Esophagus muscularis mucosa (tissue), 4 donors: Measurements from ENCODE around the gene STK39. TPM values are rescaled to one million over a fixed set of nuclear protein-coding genes. Genes with fewer than 3 reads are reported as not detected.

Experiments used
- DNase-seq: peaks from one replicate; pipeline ENCODE4 v3.0.0-alpha.2; 2017; ENCODE audit errors: extremely low spot score
- H3K27ac ChIP-seq, 4 donors: fragments of 200-600 bp; sonication (generic); replicated peaks in 1 of 4; 1 replicate in 3 of 4; 2 replicates in 1 of 4; pipeline ENCODE4 v1.5.1; 2016 to 2019; ENCODE audit warnings: mild to moderate bottlenecking in 1 of 4
- H3K27me3 ChIP-seq, 4 donors: fragments of 200-600 bp; sonication (generic); one replicate each; pipeline versions ENCODE4 v1.5.1 to v1.6.0; 2016 to 2019
- H3K36me3 ChIP-seq, 4 donors: fragments of 200-600 bp; sonication (generic); one replicate each; pipeline ENCODE4 v1.5.1; 2016 to 2019
- H3K4me1 ChIP-seq, 4 donors: fragments of 200-600 bp; sonication (generic); one replicate each; pipeline ENCODE4 v1.5.1; 2016 to 2019
- H3K4me3 ChIP-seq, 4 donors: fragments of 200-600 bp; sonication (generic); 1 replicate in 2 of 4; 2 replicates in 2 of 4; pipeline ENCODE4 v1.5.1; 2016 to 2019; ENCODE audit warnings: mild to moderate bottlenecking in 4 of 4, moderate library complexity in 1 of 4
- H3K9me3 ChIP-seq, 4 donors: fragments of 200-600 bp; sonication (generic); 1 replicate in 3 of 4; 2 replicates in 1 of 4; pipeline ENCODE4 v1.5.1; 2016 to 2019
- EP300 ChIP-seq: sonication (generic); formaldehyde crosslinking; IDR thresholded peaks from one replicate; pipeline ENCODE4 v1.6.1; 2017; ENCODE audit warnings: antibody characterized with exemption
- POLR2A ChIP-seq: fragments of 450-650 bp; IDR thresholded peaks from one replicate; pipeline ENCODE4 v1.6.1; 2017; ENCODE audit warnings: antibody characterized with exemption, moderate library complexity, mild to moderate bottlenecking, low read depth
- POLR2AphosphoS5 ChIP-seq, 2 donors: sonication (generic); formaldehyde crosslinking; IDR thresholded peaks; one replicate each; pipeline ENCODE4 v1.6.1; 2017; ENCODE audit warnings: antibody characterized with exemption in 2 of 2
- WGBS: methylation state at CpG from one replicate; pipeline ENCODE4 v1.1.5; 2018; 5-methylcytosine and 5-hydroxymethylcytosine counted together
- intact Hi-C: fragments of 100-400 bp; cut with DNase I; formaldehyde crosslinking; loops from one replicate; pipeline ENCODE4 v1.15.1; 2023
- total RNA-seq, 4 donors: library from RNA; depleted of rRNA; stranded (reverse); fragments of >200 nt; gene quantifications; one replicate each; pipeline versions ENCODE4 v1.1.0 to v1.2.1, GENCODE V29; 2016
- TF ChIP-seq, protein P1 (sequence below), 3 experiments: fragments of 200-600 bp in 2 of 3; fragments of 450-650 bp in 1 of 3; sonication (generic) in 2 of 3; IDR thresholded peaks; one replicate each; pipeline ENCODE4 v1.5.1; 2017 to 2019; ENCODE audit warnings: antibody characterized with exemption in 3 of 3, mild to moderate bottlenecking in 2 of 3, moderate library complexity in 1 of 3

STK39 gene
- total RNA-seq, 4 donors from 2014 or later, result 32.5 to 49.1 (median 41.5) TPM

DNA sequence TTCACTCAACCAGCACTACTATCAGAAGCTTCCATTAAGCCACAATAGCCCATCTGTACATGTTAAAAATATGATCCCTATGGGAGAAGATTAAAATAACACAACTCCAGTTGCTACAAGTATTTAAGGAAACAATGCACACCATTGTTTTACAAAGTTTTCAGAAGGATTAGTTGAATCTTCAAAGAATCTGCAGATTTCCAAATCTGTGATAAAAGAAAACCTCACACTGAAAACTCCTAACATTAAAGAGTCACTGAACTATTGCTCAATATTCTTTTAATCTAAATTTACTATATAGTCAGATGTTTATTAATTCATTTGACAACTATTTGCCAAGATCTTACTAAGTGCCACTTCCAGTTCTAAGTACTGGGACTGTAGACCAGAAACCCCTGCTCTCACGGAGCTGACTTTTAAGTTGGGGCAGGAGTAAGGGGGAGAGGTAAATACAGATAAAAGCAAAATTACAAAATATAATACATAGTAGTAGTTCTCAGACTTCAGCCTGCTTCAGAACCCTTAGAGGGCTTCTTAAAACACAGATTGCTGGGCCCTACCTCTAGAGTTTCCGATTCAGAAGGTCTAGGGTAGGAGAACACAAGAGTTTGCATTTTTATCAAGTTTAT lies 94.4 kb downstream of the STK39 start:
- Histone ChIP-seq H3K27me3 (no peaks in the 10 kb centered on the region), H3K9me3 (no peaks in the 10 kb centered on the region), H3K4me3 (no peak overlapping the region), H3K4me1 (peaks cover 22 to 38% (median 26%) of the 10 kb centered on the region in 4 donors), H3K36me3 (no peaks in the 10 kb centered on the region), H3K27ac (no peak overlapping the region)
- intact Hi-C loops, result no loop called here
- TF ChIP-seq POLR2A, result no peak
- no peak for TF ChIP-seq EP300
- no peak for TF ChIP-seq POLR2AphosphoS5 (IDR thresholded peaks at IDR 0.05)
- TF ChIP-seq, protein P1, sequence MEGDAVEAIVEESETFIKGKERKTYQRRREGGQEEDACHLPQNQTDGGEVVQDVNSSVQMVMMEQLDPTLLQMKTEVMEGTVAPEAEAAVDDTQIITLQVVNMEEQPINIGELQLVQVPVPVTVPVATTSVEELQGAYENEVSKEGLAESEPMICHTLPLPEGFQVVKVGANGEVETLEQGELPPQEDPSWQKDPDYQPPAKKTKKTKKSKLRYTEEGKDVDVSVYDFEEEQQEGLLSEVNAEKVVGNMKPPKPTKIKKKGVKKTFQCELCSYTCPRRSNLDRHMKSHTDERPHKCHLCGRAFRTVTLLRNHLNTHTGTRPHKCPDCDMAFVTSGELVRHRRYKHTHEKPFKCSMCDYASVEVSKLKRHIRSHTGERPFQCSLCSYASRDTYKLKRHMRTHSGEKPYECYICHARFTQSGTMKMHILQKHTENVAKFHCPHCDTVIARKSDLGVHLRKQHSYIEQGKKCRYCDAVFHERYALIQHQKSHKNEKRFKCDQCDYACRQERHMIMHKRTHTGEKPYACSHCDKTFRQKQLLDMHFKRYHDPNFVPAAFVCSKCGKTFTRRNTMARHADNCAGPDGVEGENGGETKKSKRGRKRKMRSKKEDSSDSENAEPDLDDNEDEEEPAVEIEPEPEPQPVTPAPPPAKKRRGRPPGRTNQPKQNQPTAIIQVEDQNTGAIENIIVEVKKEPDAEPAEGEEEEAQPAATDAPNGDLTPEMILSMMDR (IDR thresholded peaks at IDR 0.05), result no peak
- WGBS, result 87% methylated on average over 2 of the region's 2 CpGs
- DNase-seq, result peak; percentile 39

DNA sequence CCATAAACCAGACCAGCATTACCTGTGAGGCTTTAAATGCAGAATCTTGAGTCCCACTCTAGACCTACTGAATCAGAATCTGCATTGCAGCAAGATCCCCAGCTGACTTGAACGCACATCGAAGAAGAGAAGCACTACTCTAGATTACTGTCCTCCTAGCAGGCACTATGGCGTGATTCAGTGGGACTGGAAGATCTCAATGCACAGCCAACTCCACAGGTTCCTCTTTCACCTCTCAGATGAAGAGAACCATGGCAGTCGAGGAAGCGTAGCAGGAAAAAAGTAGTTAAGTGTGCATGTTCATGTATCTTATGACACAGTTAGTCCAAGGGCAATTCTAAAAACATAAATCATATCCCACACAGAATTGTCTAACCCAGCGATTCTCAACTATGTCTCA lies 97.4 kb downstream of the STK39 start:
- DNase-seq, result peak; percentile 24
- intact Hi-C loops, result no loop called here
- Histone ChIP-seq H3K36me3 (no peaks in the 10 kb centered on the region), H3K9me3 (no peaks in the 10 kb centered on the region), H3K4me3 (no peak overlapping the region), H3K27ac (no peak overlapping the region), H3K27me3 (no peaks in the 10 kb centered on the region), H3K4me1 (peaks cover 31 to 48% (median 39%) of the 10 kb centered on the region in 4 donors)
- TF ChIP-seq POLR2AphosphoS5 (IDR thresholded peaks at IDR 0.05) (no peak), EP300 (no peak), POLR2A (no peak)
- TF ChIP-seq, protein P1 (IDR thresholded peaks at IDR 0.05), result no peak
- WGBS, result 81% methylated on average over 5 of the region's 6 CpGs

DNA sequence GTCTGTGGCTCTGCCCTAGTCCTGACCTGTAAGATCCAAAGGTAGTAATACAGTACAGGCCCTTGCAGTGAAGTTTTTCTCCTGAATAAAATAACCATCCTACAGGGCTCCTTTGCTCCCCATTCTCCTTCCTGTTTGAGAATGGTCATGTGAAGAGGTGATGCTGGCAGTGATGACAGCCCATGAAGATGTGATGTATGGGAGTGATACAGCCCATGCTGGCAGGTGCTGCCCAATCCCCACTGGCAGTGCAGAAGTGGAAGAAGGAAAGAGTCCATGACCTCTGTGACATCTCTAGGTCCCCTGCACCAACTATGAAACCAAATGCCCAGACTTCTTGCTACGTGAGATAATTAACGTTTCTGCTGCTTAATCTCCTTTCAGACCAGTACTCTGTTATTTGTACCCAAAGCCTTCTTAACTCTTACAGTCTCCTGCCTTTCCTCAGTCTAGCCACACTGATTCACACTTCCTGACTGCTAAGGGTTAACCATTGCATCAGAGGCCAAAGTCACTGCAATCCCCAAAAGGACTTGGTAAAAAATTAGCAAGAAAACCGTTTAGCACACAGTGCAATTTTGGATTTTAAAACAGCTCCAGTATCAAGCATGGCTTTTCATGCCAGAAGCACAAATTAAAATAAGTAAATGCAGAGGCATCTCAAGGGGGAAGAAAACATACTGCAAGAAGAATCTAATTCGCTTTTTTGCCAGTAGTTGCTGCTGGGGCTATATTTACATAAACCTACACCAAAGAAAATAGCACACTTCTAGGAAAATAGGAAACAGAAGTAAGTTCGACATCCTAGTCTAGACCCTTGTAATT lies 98.0 kb downstream of the STK39 start:
- WGBS, result 76% methylated on average over 5 of the region's 5 CpGs
- Histone ChIP-seq H3K9me3 (no peaks in the 10 kb centered on the region), H3K4me3 (no peak overlapping the region), H3K4me1 (peaks cover 27 to 46% (median 38%) of the 10 kb centered on the region in 4 donors), H3K27me3 (no peaks in the 10 kb centered on the region), H3K36me3 (no peaks in the 10 kb centered on the region), H3K27ac (no peak overlapping the region)
- DNase-seq, result peak; percentile 47
- TF ChIP-seq, protein P1 (IDR thresholded peaks at IDR 0.05), result no peak
- TF ChIP-seq EP300 (no peak), POLR2AphosphoS5 (IDR thresholded peaks at IDR 0.05) (no peak)
- intact Hi-C loops, result no loop called here

DNA sequence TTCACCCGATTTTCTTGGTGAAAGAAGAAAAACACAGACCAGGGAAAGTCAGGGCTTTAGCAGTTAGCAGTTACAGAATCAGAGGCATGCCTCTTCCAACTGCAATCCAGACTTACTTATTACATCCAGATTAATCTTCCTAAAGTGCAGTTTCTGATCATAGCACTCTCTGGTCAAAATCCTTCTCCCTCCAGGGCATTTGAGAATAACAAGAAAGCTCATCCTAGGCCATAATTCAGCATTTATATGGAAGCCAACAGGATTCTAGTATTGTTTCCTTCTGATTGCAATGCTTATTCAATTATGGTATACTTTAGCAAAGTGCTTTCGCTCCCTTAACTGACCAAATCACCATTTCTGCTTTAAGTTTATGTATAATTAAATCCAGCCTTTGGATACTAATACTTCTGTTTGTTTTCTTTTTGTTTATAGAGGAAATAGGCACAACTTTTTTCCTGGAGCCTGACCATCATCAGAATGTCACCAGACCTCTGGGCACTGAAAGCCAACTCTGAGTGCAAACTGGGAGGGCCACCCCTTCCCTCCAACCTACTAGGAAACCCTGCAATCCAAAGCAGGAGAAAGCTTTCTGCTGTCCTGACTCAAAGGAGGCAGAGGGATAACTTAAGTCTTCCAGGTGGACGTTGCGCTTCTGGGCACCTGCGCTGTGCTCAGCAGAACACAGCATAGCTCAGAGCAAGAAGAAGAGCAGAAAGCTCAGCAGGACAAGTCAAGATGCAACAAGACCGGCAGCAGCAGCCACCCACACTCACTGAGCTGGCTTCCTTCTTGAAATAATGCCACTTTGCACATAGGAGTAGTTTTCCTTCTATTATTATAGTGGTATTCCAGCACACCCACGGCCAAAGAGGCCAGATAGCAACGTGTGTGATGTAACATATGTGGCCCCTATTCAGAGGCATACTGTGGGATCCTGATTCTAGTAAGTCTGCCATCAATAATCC lies 99.3 kb downstream of the STK39 start:
- Histone ChIP-seq H3K4me1 (peaks cover 27 to 46% (median 38%) of the 10 kb centered on the region in 4 donors), H3K27ac (peak overlapping the region in 2 of 4 donors; percentile 32 to 51), H3K9me3 (no peaks in the 10 kb centered on the region), H3K27me3 (no peaks in the 10 kb centered on the region), H3K36me3 (no peaks in the 10 kb centered on the region), H3K4me3 (no peak overlapping the region)
- WGBS, result 54% methylated on average over 8 of the region's 8 CpGs
- no peak for DNase-seq
- TF ChIP-seq POLR2A (no peak), EP300 (no peak), POLR2AphosphoS5 (IDR thresholded peaks at IDR 0.05) (no peak)
- TF ChIP-seq, protein P1 (IDR thresholded peaks at IDR 0.05), result no peak
- intact Hi-C loops, result no loop called here
